ENCODE data around the gene HYAL3. TPM values are rescaled to one million over a fixed set of nuclear protein-coding genes. Genes with fewer than 3 reads are reported as not detected.

The HYAL3 gene
- total and polyA plus RNA-seq, 2 of the 13 experiments (the other 11 are each of a cell fraction or from before 2014, with no cell fraction given): 5.5 to 10.4 TPM

GRCh38 chr3:50324351-50325112 lies 25.3 kb upstream of the HYAL3 start:
- WGBS (ENCODE audit: low lambda C conversion rate): 0% methylated on average over 1 of the region's 4 CpGs
- intact Hi-C loops (cut with micrococcal nuclease; ENCODE audit: unreplicated experiment) (loop anchor here (1.0 kb wide), 2 partner anchors 21 to 50 kb away; partner anchors contain the start of gene HYAL1), in situ Hi-C loops (cut with HindIII; ENCODE audit: extremely low pct_ligation_motif_present, low pct_unique_long_range_greater_than_20kb) (loop anchor here (5.0 kb wide), 1 partner anchor 62 kb away; no protein-coding TSS in a partner anchor)
- BruUV-seq (replicated peaks): no TSS peak
- H3K27ac ChIP-seq (ENCODE audit: extremely low read length, insufficient read depth, low read length): peak overlapping the region; percentile 100
- peaks cover 27% of the 10 kb centered on the region for H3K79me2 ChIP-seq (ENCODE audit: insufficient read depth, low read length)
- peaks cover 69% of the 10 kb centered on the region for H3K4me1 ChIP-seq (ENCODE audit: insufficient read depth, low read length)
- ChIA-PET CTCF (ENCODE audit: low intra/inter-chr PET ratio, low total read pairs) (interaction anchor here (1.1 to 1.5 kb wide), 4 partner anchors 22 to 67 kb away, joined by 4 to 14 read pairs (median 7); partner anchors contain the start of genes HYAL1 and IFRD2), POLR2A (interaction anchor here (0.5 to 13.0 kb wide), 10 partner anchors 12 to 67 kb away, joined by 3 to 222 read pairs (median 6); partner anchors contain the start of genes CYB561D2, HYAL1, HYAL3 and IFRD2)
- H3K27me3 ChIP-seq (ENCODE audit: control insufficient read depth in 1 of 2, insufficient read depth in 2 of 2, low read length in 2 of 2): no peaks in the 10 kb centered on the region; a peak in 1 of 5 replicates
- ATAC-seq: peak; percentile 59
- no peaks in the 10 kb centered on the region for H4K20me1 ChIP-seq (ENCODE audit: insufficient read depth, low read length)
- H3K4me3 ChIP-seq (replicated peaks in 1 of 3; ENCODE audit: insufficient read depth in 1 of 3, low read depth in 2 of 3, low read length in 3 of 3): no peak overlapping the region; a peak in 1 of 6 replicates
- DNase-seq (ENCODE audit: low spot score): peak; percentile 88
- FAIRE-seq: peak; percentile 84
- no peak overlapping the region for H2AFZ ChIP-seq (ENCODE audit: low read length)
- no peaks in the 10 kb centered on the region for H3K9me3 ChIP-seq (ENCODE audit: low read length)
- peak overlapping the region; percentile 7; the same call in 1 of the 2 replicates for H3K9ac ChIP-seq (ENCODE audit: insufficient read depth, low read depth, low read length)
- H3K36me3 ChIP-seq (replicated peaks in 1 of 2; ENCODE audit: control insufficient read depth in 1 of 2, insufficient read depth in 2 of 2, low read length in 2 of 2): peaks cover 0 to 13% of the 10 kb centered on the region in 2 experiments; a peak in 2 of 5 replicates
- H3K4me2 ChIP-seq (ENCODE audit: low read depth, low read length): peak overlapping the region; percentile 33; the same call in 1 of the 2 replicates
- peak; percentile 32 for TF ChIP-seq ZNF781 (CRISPR knock-in tag; IDR thresholded peaks at IDR 0.05; ENCODE audit: borderline replicate concordance, not compliant biosample characterization)
- no peak for TF ChIP-seq ZNF446 (CRISPR knock-in tag; IDR thresholded peaks at IDR 0.05)
- no peak for TF ChIP-seq PLSCR1 (CRISPR knock-in tag; IDR thresholded peaks at IDR 0.05; ENCODE audit: borderline replicate concordance)
- TF ChIP-seq MXD1 (CRISPR knock-in tag; IDR thresholded peaks at IDR 0.05): no peak
- TF ChIP-seq RCOR2 (CRISPR knock-in tag; IDR thresholded peaks at IDR 0.05): 0 out of 2 replicates have a peak, but pooled peaks have one; percentile 32
- peak; percentile 95 for TF ChIP-seq PATZ1 (CRISPR knock-in tag; IDR thresholded peaks at IDR 0.05)
- no peak for TF ChIP-seq HES4 (CRISPR knock-in tag; IDR thresholded peaks at IDR 0.05; ENCODE audit: borderline replicate concordance)
- no peak for TF ChIP-seq ZNF678 (CRISPR knock-in tag; IDR thresholded peaks at IDR 0.05)
- TF ChIP-seq MTA3 (CRISPR knock-in tag; IDR thresholded peaks at IDR 0.05): no peak
- TF ChIP-seq, protein P1, sequence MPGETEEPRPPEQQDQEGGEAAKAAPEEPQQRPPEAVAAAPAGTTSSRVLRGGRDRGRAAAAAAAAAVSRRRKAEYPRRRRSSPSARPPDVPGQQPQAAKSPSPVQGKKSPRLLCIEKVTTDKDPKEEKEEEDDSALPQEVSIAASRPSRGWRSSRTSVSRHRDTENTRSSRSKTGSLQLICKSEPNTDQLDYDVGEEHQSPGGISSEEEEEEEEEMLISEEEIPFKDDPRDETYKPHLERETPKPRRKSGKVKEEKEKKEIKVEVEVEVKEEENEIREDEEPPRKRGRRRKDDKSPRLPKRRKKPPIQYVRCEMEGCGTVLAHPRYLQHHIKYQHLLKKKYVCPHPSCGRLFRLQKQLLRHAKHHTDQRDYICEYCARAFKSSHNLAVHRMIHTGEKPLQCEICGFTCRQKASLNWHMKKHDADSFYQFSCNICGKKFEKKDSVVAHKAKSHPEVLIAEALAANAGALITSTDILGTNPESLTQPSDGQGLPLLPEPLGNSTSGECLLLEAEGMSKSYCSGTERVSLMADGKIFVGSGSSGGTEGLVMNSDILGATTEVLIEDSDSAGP (CRISPR knock-in tag; IDR thresholded peaks at IDR 0.05; ENCODE audit: borderline replicate concordance): peak; percentile 76
- no peak for TF ChIP-seq ZNF878 (CRISPR knock-in tag; IDR thresholded peaks at IDR 0.05)
- TF ChIP-seq TGIF2 (CRISPR knock-in tag; IDR thresholded peaks at IDR 0.05): peak; percentile 80
- TF ChIP-seq, protein P2, sequence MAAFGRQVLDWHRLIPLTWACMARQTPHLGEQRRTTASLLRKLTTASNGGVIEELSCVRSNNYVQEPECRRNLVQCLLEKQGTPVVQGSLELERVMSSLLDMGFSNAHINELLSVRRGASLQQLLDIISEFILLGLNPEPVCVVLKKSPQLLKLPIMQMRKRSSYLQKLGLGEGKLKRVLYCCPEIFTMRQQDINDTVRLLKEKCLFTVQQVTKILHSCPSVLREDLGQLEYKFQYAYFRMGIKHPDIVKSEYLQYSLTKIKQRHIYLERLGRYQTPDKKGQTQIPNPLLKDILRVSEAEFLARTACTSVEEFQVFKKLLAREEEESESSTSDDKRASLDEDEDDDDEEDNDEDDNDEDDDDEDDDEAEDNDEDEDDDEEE (CRISPR knock-in tag; IDR thresholded peaks at IDR 0.05): peak; percentile 68; the same call in 1 of the 2 replicates
- no peak for TF ChIP-seq ZNF790 (CRISPR knock-in tag; IDR thresholded peaks at IDR 0.05; ENCODE audit: borderline replicate concordance)
- TF ChIP-seq ZSCAN9 (CRISPR knock-in tag; IDR thresholded peaks at IDR 0.05; ENCODE audit: borderline replicate concordance): no peak
